ENCODE data around the gene ADGRB3.
"Not testable (repeated sequence)": the region's sequence is repeated elsewhere in the genome, so short reads cannot be mapped to it uniquely, and the experiment has no call there.

ADGRB3 gene

GRCh38 chr6:68859233-68859632, 224.2 kb downstream of the ADGRB3 start:
- no peak for DNase-seq

GRCh38 chr6:68868646-68869045, 233.6 kb downstream of the ADGRB3 start:
- no peak for DNase-seq

GRCh38 chr6:68873236-68873635, 238.2 kb downstream of the ADGRB3 start:
- DNase-seq = no peak

GRCh38 chr6:68874747-68875146, 239.7 kb downstream of the ADGRB3 start:
- no peak for DNase-seq

GRCh38 chr6:68875403-68875802, 240.3 kb downstream of the ADGRB3 start:
- no peak for DNase-seq

- no peak for DNase-seq
Measured at GRCh38 chr6:68876792-68877493, 241.9 kb downstream of the ADGRB3 start.

GRCh38 chr6:68880050-68880813, 245.2 kb downstream of the ADGRB3 start:
- DNase-seq = no peak

- not testable (repeated sequence) for DNase-seq
Measured at GRCh38 chr6:68883325-68883724, 248.2 kb downstream of the ADGRB3 start.

GRCh38 chr6:68891419-68891818, 256.3 kb downstream of the ADGRB3 start:
- no peak for DNase-seq

- no peak for DNase-seq
Measured at GRCh38 chr6:68892452-68892851, 257.4 kb downstream of the ADGRB3 start.

- DNase-seq = no peak
Measured at GRCh38 chr6:68895929-68896328, 260.8 kb downstream of the ADGRB3 start.

- DNase-seq = no peak
Measured at GRCh38 chr6:68901044-68901443, 266.0 kb downstream of the ADGRB3 start.

- no peak for DNase-seq
Measured at GRCh38 chr6:68911334-68911733, 276.3 kb downstream of the ADGRB3 start.

- DNase-seq = no peak
Measured at GRCh38 chr6:68911811-68912210, 276.7 kb downstream of the ADGRB3 start.

- DNase-seq = not testable (repeated sequence)
Measured at GRCh38 chr6:68912805-68913204, 277.7 kb downstream of the ADGRB3 start.

- DNase-seq = no peak
Measured at GRCh38 chr6:68915586-68915985, 280.5 kb downstream of the ADGRB3 start.

- no peak for DNase-seq
Measured at GRCh38 chr6:68919537-68919936, 284.5 kb downstream of the ADGRB3 start.

GRCh38 chr6:68941345-68941744, 306.3 kb downstream of the ADGRB3 start:
- DNase-seq = no peak

GRCh38 chr6:68947721-68948120, 312.6 kb downstream of the ADGRB3 start:
- DNase-seq = no peak

GRCh38 chr6:68951270-68951669, 316.2 kb downstream of the ADGRB3 start:
- DNase-seq = no peak

GRCh38 chr6:68958327-68958726, 323.2 kb downstream of the ADGRB3 start:
- DNase-seq = no peak

- DNase-seq = peak in 1 of 4 experiments; percentile 5
Measured at GRCh38 chr6:68967549-68968300, 332.6 kb downstream of the ADGRB3 start.

GRCh38 chr6:68968301-68968649, 333.2 kb downstream of the ADGRB3 start:
- DNase-seq = no peak

- DNase-seq = no peak
Measured at GRCh38 chr6:68973066-68973465, 338.0 kb downstream of the ADGRB3 start.
